ENCODE results near the gene PLCD1. TPM values are rescaled to one million over a fixed set of nuclear protein-coding genes. Genes with fewer than 3 reads are reported as not detected.

The PLCD1 gene
- total and polyA plus RNA-seq, 2 experiments from 2014 or later, result 21.0 to 29.1 TPM

- H3K4me1 ChIP-seq (ENCODE audit: low read depth), result no peaks in the 10 kb centered on the region
- no peaks in the 10 kb centered on the region for H3K36me3 ChIP-seq
- no peak for TF ChIP-seq CTCF (IDR thresholded peaks at IDR 0.05; ENCODE audit: low read depth, low read length)
- DNase-seq (ENCODE audit: low read depth in 1 of 2, low spot score in 1 of 2), result no peak
- no peaks in the 10 kb centered on the region for H3K27me3 ChIP-seq
- no peak overlapping the region for H3K4me3 ChIP-seq
- no peaks in the 10 kb centered on the region for H3K9me3 ChIP-seq (ENCODE audit: low read depth)
- H3K27ac ChIP-seq, result no peak overlapping the region
Observed at GRCh38 chr3:37964146-37964545, 65.3 kb downstream of the PLCD1 start.

GRCh38 chr3:37963635-37964034 lies 65.8 kb downstream of the PLCD1 start:
- H3K27me3 ChIP-seq, result no peaks in the 10 kb centered on the region
- DNase-seq (ENCODE audit: low read depth in 1 of 2, low spot score in 1 of 2), result no peak
- H3K4me1 ChIP-seq (ENCODE audit: low read depth), result no peaks in the 10 kb centered on the region
- H3K27ac ChIP-seq, result no peak overlapping the region
- TF ChIP-seq CTCF (IDR thresholded peaks at IDR 0.05; ENCODE audit: low read depth, low read length), result no peak
- no peak overlapping the region for H3K4me3 ChIP-seq
- no peaks in the 10 kb centered on the region for H3K9me3 ChIP-seq (ENCODE audit: low read depth)
- no peaks in the 10 kb centered on the region for H3K36me3 ChIP-seq

GRCh38 chr3:37963016-37963415 lies 66.4 kb downstream of the PLCD1 start:
- no peak for DNase-seq (ENCODE audit: low read depth in 1 of 2, low spot score in 1 of 2)
- H3K36me3 ChIP-seq, result no peaks in the 10 kb centered on the region
- H3K27ac ChIP-seq, result no peak overlapping the region
- H3K9me3 ChIP-seq (ENCODE audit: low read depth), result no peaks in the 10 kb centered on the region
- TF ChIP-seq CTCF (IDR thresholded peaks at IDR 0.05; ENCODE audit: low read depth, low read length), result no peak
- no peaks in the 10 kb centered on the region for H3K4me1 ChIP-seq (ENCODE audit: low read depth)
- H3K4me3 ChIP-seq, result no peak overlapping the region
- no peaks in the 10 kb centered on the region for H3K27me3 ChIP-seq

- Histone ChIP-seq H3K4me1 (ENCODE audit: low read depth) (peaks cover under 1% of the 10 kb centered on the region), H3K27me3 (no peaks in the 10 kb centered on the region), H3K36me3 (no peaks in the 10 kb centered on the region), H3K27ac (no peak overlapping the region), H3K9me3 (ENCODE audit: low read depth) (no peaks in the 10 kb centered on the region), H3K4me3 (no peak overlapping the region)
- no peak for TF ChIP-seq CTCF (IDR thresholded peaks at IDR 0.05; ENCODE audit: low read depth, low read length)
- no peak for DNase-seq (ENCODE audit: low read depth in 1 of 2, low spot score in 1 of 2)
Observed at GRCh38 chr3:37961622-37962431, 67.6 kb downstream of the PLCD1 start.

GRCh38 chr3:37957539-37957936 lies 71.9 kb downstream of the PLCD1 start:
- H3K4me1 ChIP-seq (ENCODE audit: low read depth), result peaks cover 12% of the 10 kb centered on the region
- H3K27ac ChIP-seq, result no peak overlapping the region
- no peaks in the 10 kb centered on the region for H3K36me3 ChIP-seq
- no peak for TF ChIP-seq CTCF (IDR thresholded peaks at IDR 0.05; ENCODE audit: low read depth, low read length)
- H3K27me3 ChIP-seq, result no peaks in the 10 kb centered on the region
- H3K9me3 ChIP-seq (ENCODE audit: low read depth), result no peaks in the 10 kb centered on the region
- DNase-seq (ENCODE audit: low read depth in 1 of 2, low spot score in 1 of 2), result no peak
- no peak overlapping the region for H3K4me3 ChIP-seq

Other genes starting within 250 kb of the PLCD1 start
- 15.3 and 17.7 TPM in 2 replicates for gene CTDSPL, start 167.8 kb downstream of the PLCD1 start, total RNA-seq
- gene CTDSPL, start 167.8 kb downstream of the PLCD1 start, polyA plus RNA-seq, result 22.3 and 34.0 TPM in 2 replicates
- gene VILL, start 38.9 kb downstream of the PLCD1 start, total RNA-seq, result 2.5 and 3.4 TPM in 2 replicates
- gene VILL, start 38.9 kb downstream of the PLCD1 start, polyA plus RNA-seq, result 0.75 and 2.1 TPM in 2 replicates
- gene DLEC1, start 9.6 kb upstream of the PLCD1 start, total RNA-seq, result 0.11 and 0.15 TPM in 2 replicates
- 0.57 TPM in 1 of 2 replicates, not detected in the other for gene DLEC1, start 9.6 kb upstream of the PLCD1 start, polyA plus RNA-seq
- 62.8 and 63.1 TPM in 2 replicates for gene ACAA1, start 107.5 kb upstream of the PLCD1 start, total RNA-seq
- gene ACAA1, start 107.5 kb upstream of the PLCD1 start, polyA plus RNA-seq, result 87.9 and 104 TPM in 2 replicates
- gene MYD88, start 109.0 kb upstream of the PLCD1 start, total RNA-seq, result 2.1 and 2.5 TPM in 2 replicates
- gene MYD88, start 109.0 kb upstream of the PLCD1 start, polyA plus RNA-seq, result 7.2 and 7.7 TPM in 2 replicates
- 24.4 and 34.1 TPM in 2 replicates for gene OXSR1, start 135.9 kb upstream of the PLCD1 start, total RNA-seq
- gene OXSR1, start 135.9 kb upstream of the PLCD1 start, polyA plus RNA-seq, result 20.6 and 24.2 TPM in 2 replicates
- 0.07 and 0.39 TPM in 2 replicates for gene SLC22A13, start 236.2 kb upstream of the PLCD1 start, total RNA-seq
- 0.14 and 0.37 TPM in 2 replicates for gene SLC22A13, start 236.2 kb upstream of the PLCD1 start, polyA plus RNA-seq

All from cardiac muscle cell (in vitro differentiated cells and primary cell).